Spleen (tissue), 11 donors: ENCODE measurements around the gene COL8A2. TPM values are rescaled to one million over a fixed set of nuclear protein-coding genes. Genes with fewer than 3 reads are reported as not detected.

Source experiments
- DNase-seq: peaks from one replicate; pipeline ENCODE4 v3.0.0-alpha.2; 2020
- H3K27ac ChIP-seq, 8 donors: fragments of 200-600 bp; sonication (generic) in 7 of 8; 1 replicate in 4 of 8; 2 replicates in 4 of 8; pipeline versions ENCODE4 v1.5.0 to v1.8.0; 2016 to 2021; ENCODE audit warnings: inconsistent platforms in 4 of 8, mild to moderate bottlenecking in 4 of 8, moderate library complexity in 1 of 8
- H3K27me3 ChIP-seq, 7 donors: fragments of 200-600 bp; sonication (generic) in 6 of 7; replicated peaks in 1 of 7; 1 replicate in 4 of 7; 2 replicates in 3 of 7; pipeline versions ENCODE4 v1.5.0 to v1.8.0; 2016 to 2021; ENCODE audit warnings: inconsistent platforms in 3 of 7, mild to moderate bottlenecking in 1 of 7
- H3K36me3 ChIP-seq, 6 donors: fragments of 200-600 bp; sonication (generic) in 5 of 6; 1 replicate in 4 of 6; 2 replicates in 2 of 6; pipeline versions ENCODE4 v1.5.0 to v1.8.0; 2016 to 2021; ENCODE audit warnings: inconsistent platforms in 2 of 6
- H3K4me1 ChIP-seq, 6 donors: fragments of 200-600 bp; sonication (generic) in 5 of 6; 1 replicate in 3 of 6; 2 replicates in 3 of 6; pipeline versions ENCODE4 v1.5.0 to v1.8.0; 2016 to 2021; ENCODE audit warnings: inconsistent platforms in 3 of 6
- H3K4me3 ChIP-seq, 8 donors: fragments of 200-600 bp; sonication (generic) in 7 of 8; 1 replicate in 4 of 8; 2 replicates in 4 of 8; pipeline versions ENCODE4 v1.5.0 to v1.8.0; 2016 to 2021; ENCODE audit warnings: inconsistent platforms in 4 of 8, mild to moderate bottlenecking in 4 of 8, moderate library complexity in 2 of 8
- H3K9me3 ChIP-seq, 8 donors: fragments of 200-600 bp; sonication (generic) in 7 of 8; 1 replicate in 4 of 8; 2 replicates in 4 of 8; pipeline versions ENCODE4 v1.5.0 to v1.8.0; 2016 to 2021; ENCODE audit warnings: inconsistent platforms in 4 of 8
- POLR2A ChIP-seq, 3 donors: fragments of 450-650 bp; IDR thresholded peaks; one replicate each; pipeline ENCODE4 v1.5.1; 2017; ENCODE audit warnings: antibody characterized with exemption in 3 of 3, mild to moderate bottlenecking in 1 of 3
- POLR2AphosphoS5 ChIP-seq, 3 donors: sonication (generic); formaldehyde crosslinking; IDR thresholded peaks; one replicate each; pipeline ENCODE4 v1.5.1; 2017; ENCODE audit warnings: antibody characterized with exemption in 3 of 3
- WGBS, 5 donors: extraction: QIAGEN DNeasy Blood & Tissue Kit in 3 of 5; methylation state at CpG; one replicate each; pipeline versions ENCODE4 v1.1.5 to v1.1.7; 2013 to 2018; 5-methylcytosine and 5-hydroxymethylcytosine counted together
- intact Hi-C: fragments of 100-400 bp; cut with DNase I; formaldehyde crosslinking; loops from one replicate; pipeline ENCODE4 v1.15.0; 2023; ENCODE audit warnings: low total_unique reads
- polyA plus RNA-seq, 3 donors: library from polyadenylated mRNA; stranded (reverse); fragments of 200-250 nt; gene quantifications; one replicate each; pipeline ENCODE4 v1.2.1, GENCODE V29; 2013
- total RNA-seq, 7 donors: library from RNA; depleted of rRNA in 3 of 7; stranded (reverse); fragments of >200 nt in 3 of 7; fragmentation: NEBNext Ultra II Directional in 4 of 7; extraction: Animal tissue kit (Norgen Biotek cat#: 25700) in 4 of 7; gene quantifications; one replicate each; pipeline versions ENCODE4 v1.1.0 to v1.2.1, GENCODE V29; 2016 to 2021
- TF ChIP-seq, protein P1 (sequence below), 11 experiments: fragments of 200-600 bp in 7 of 11; fragments of 450-650 bp in 4 of 11; sonication (generic) in 4 of 11; IDR thresholded peaks in 8 of 11; conservative IDR thresholded peaks in 3 of 11; 1 replicate in 7 of 11; 2 replicates in 4 of 11; pipeline versions ENCODE4 v1.4.0 to v1.8.0; 2016 to 2021; ENCODE audit warnings: antibody characterized with exemption in 11 of 11, inconsistent platforms in 4 of 11, mild to moderate bottlenecking in 1 of 11
- donor health status: healthy with polysubstance abuse.
- donor health status: DM: no; HTN: no; CAD: no; lungs with moderate emphysema.
- donor health status: DM: no; HTN: no; CAD: no.
- donor health status: Bipolar disorder and iron deficiency.
- donor health status: healthy.
- donor health status: DM: no; HTN: no; CAD: no.
- donor health status: DM: yes; HTN: yes; CAD: no.

Gene COL8A2
- total and polyA plus RNA-seq, 10 donors = 2.1 to 32.0 (median 9.9) TPM

GRCh38 chr1:36162680-36163239 is 37.7 kb upstream of the COL8A2 start:
- Histone ChIP-seq H3K9me3 (no peaks in the 10 kb centered on the region), H3K27me3 (no peaks in the 10 kb centered on the region), H3K4me3 (peak overlapping the region in 1 of 8 donors; percentile 68), H3K27ac (peak overlapping the region; percentile 65 to 100 (median 90)), H3K4me1 (peaks cover 51 to 100% (median 81%) of the 10 kb centered on the region in 6 donors), H3K36me3 (peaks cover 0 to 30% (median 5%) of the 10 kb centered on the region in 6 donors)
- 85 to 100% (median 93%) methylated on average over 1 of the region's 1 CpG for WGBS, 5 donors
- TF ChIP-seq POLR2AphosphoS5 (IDR thresholded peaks at IDR 0.05) (no peak), POLR2A (IDR thresholded peaks at IDR 0.05) (no peak)
- TF ChIP-seq, protein P1, sequence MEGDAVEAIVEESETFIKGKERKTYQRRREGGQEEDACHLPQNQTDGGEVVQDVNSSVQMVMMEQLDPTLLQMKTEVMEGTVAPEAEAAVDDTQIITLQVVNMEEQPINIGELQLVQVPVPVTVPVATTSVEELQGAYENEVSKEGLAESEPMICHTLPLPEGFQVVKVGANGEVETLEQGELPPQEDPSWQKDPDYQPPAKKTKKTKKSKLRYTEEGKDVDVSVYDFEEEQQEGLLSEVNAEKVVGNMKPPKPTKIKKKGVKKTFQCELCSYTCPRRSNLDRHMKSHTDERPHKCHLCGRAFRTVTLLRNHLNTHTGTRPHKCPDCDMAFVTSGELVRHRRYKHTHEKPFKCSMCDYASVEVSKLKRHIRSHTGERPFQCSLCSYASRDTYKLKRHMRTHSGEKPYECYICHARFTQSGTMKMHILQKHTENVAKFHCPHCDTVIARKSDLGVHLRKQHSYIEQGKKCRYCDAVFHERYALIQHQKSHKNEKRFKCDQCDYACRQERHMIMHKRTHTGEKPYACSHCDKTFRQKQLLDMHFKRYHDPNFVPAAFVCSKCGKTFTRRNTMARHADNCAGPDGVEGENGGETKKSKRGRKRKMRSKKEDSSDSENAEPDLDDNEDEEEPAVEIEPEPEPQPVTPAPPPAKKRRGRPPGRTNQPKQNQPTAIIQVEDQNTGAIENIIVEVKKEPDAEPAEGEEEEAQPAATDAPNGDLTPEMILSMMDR (IDR thresholded peaks at IDR 0.05 in 8 of 11, conservative IDR thresholded peaks at IDR 0.05 in 3 of 11) = no peak
- peak; percentile 20 for DNase-seq
- intact Hi-C loops = no loop called here

DNA sequence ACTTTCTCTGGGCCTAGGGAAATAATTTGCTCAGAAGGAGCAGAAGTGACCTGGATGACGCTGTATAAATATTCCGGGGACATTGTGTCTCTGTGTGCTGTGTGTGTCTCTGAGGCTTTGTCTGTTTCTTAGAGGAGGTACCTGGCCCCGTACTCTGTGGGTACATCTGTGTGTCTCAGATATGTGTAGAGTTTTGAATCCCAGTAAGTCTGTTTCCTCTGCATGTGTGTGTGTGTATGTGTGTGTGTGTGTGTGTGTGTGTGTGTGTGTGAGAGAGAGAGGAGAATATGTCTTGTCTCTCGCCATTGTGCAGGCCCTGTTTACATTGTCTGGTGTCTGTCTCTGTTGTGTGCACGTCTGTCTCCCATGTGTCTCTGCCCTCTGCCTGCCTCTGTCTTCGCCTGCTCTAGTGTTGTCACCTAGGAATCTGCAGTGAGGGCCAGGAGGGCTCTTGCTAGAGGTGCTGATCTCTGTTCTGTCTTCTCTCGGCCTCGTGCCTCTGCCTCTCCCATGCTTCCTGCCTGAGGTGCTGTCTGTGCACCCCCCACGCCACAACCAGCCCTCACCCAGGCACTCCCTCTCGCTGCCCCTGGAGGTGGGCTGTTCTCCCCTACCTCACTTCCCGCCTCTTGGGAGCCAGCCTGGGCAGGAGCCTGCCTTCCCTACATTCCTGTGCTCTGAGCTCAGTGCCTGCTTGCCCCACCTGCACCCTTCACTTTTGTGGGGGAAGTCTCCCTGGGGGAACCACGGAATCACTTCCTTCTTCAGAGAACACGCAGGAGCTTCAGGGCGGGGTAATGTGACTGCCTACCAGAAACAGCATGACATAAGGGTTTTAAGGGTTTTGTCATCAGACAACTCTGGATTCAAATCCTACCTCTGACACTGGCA is 36.9 kb upstream of the COL8A2 start:
- DNase-seq = peak; percentile 90
- WGBS, 5 donors = 19 to 25% (median 23%) methylated on average over 14 of the region's 14 CpGs
- Histone ChIP-seq H3K36me3 (peaks cover 0 to 21% (median 0%) of the 10 kb centered on the region in 6 donors), H3K27me3 (no peaks in the 10 kb centered on the region), H3K27ac (peak overlapping the region; percentile 86 to 100 (median 90)), H3K9me3 (no peaks in the 10 kb centered on the region), H3K4me1 (peaks cover 59 to 100% (median 85%) of the 10 kb centered on the region in 6 donors), H3K4me3 (peak overlapping the region in 7 of 8 donors; percentile 24 to 68 (median 36))
- intact Hi-C loops = no loop called here
- peak; percentile 71 to 80 (median 79) for TF ChIP-seq POLR2AphosphoS5 (IDR thresholded peaks at IDR 0.05)
- TF ChIP-seq POLR2A (IDR thresholded peaks at IDR 0.05) = no peak

DNA sequence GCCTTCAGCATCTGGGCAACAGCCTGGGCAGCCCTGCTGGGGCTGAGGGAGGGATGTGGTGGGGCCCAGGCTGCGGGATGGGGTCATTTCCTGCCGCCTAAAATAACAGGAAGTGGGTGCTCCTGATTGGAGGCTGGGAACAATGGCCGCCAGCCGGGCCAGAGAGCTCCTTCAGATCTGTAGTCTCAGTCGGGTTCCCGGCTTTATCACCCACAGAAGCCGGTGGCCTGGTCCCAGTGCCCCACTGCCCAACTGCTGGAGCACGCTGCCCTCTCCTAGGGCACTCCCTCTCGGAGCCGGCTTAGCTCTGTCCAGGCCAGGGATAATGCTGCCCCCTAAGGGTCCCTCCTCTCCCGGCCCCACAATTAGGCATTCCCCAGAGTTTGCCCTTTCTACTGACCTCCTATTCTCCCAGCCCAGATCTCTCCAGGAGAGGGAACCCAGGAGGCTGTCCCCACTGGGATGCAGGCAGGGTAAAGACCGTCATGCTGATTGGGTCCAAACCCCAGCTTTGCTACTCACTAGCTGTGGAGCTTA is 36.0 kb upstream of the COL8A2 start:
- Histone ChIP-seq H3K9me3 (no peaks in the 10 kb centered on the region), H3K36me3 (peaks cover 0 to 14% (median 0%) of the 10 kb centered on the region in 6 donors), H3K27me3 (no peaks in the 10 kb centered on the region), H3K4me3 (peak overlapping the region in 7 of 8 donors; percentile 24 to 68 (median 36)), H3K4me1 (peaks cover 56 to 93% (median 82%) of the 10 kb centered on the region in 6 donors), H3K27ac (peak overlapping the region; percentile 86 to 100 (median 90))
- WGBS, 5 donors = 1 to 7% (median 3%) methylated on average over 8 to 12 of the region's 12 CpGs
- TF ChIP-seq POLR2AphosphoS5 (IDR thresholded peaks at IDR 0.05) (peak; percentile 83 to 85 (median 84)), POLR2A (IDR thresholded peaks at IDR 0.05) (no peak)
- TF ChIP-seq, protein P1 (IDR thresholded peaks at IDR 0.05 in 8 of 11, conservative IDR thresholded peaks at IDR 0.05 in 3 of 11) = peak in 4 of 11 experiments; percentile 10 to 36 (median 24)
- intact Hi-C loops = no loop called here
- DNase-seq = peak; percentile 91

DNA sequence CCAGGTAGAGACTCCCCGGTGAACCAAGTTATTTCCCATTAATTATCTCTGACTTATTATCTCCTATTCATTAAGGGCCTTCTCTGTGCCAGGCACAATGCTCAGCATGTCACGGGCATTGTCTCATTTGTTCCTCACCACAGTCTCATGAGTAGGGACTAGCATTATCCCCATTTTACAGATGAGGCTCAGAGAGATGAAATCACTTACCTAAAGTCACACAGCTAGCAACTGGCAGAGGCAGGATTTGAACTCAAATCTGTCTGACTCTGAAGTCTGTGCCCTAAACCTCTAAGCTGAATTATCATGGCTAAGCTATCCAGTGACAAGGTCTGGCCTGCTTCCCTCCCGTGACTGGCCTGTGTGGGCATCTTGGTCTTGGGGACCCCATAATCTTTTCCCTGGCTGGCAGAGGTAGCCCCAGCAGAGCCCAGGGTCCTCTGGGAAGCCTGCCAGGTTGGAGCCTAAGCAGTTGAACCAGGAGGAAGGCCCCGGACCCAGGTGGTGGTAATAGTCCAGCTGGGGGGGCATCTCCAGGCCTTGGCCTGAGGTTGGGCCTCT is 35.4 kb upstream of the COL8A2 start:
- Histone ChIP-seq H3K27me3 (no peaks in the 10 kb centered on the region), H3K4me3 (peak overlapping the region in 6 of 8 donors; percentile 27 to 68 (median 38)), H3K4me1 (peaks cover 56 to 88% (median 82%) of the 10 kb centered on the region in 6 donors), H3K27ac (peak overlapping the region; percentile 86 to 100 (median 90)), H3K9me3 (no peaks in the 10 kb centered on the region), H3K36me3 (peaks cover 0 to 14% (median 0%) of the 10 kb centered on the region in 6 donors)
- DNase-seq = no peak
- WGBS, 5 donors = 41 to 50% (median 49%) methylated on average over 3 to 4 of the region's 4 CpGs
- TF ChIP-seq POLR2A (IDR thresholded peaks at IDR 0.05) (no peak), POLR2AphosphoS5 (IDR thresholded peaks at IDR 0.05) (no peak)
- TF ChIP-seq, protein P1 (IDR thresholded peaks at IDR 0.05 in 8 of 11, conservative IDR thresholded peaks at IDR 0.05 in 3 of 11) = no peak
- intact Hi-C loops = no loop called here
